ENCODE measurements around the gene PLK4. TPM values are rescaled to one million over a fixed set of nuclear protein-coding genes. Genes with fewer than 3 reads are reported as not detected.

PLK4 gene
- total and polyA plus RNA-seq, 2 experiments from 2014 or later = 25.5 to 38.7 TPM

DNA sequence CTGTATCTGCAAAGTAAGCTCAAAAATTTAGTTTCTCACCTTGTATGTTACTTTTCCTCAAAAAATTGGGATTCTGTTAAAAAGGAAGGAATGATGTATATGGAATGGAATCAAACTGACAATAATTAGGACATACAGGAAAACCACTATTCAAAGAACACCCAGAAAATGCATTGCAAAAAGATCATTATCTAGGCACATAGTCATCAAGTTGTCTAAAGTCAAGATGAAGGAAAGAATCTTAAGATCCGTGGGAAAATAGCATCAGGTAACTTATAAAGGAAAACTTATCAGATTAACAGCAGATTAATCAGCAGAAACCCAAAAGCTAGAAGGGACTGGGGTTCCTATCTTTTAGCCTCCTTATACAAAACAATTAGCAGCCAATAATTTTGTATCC, 23.1 kb upstream of the PLK4 start:
- no peaks in the 10 kb centered on the region for H3F3A ChIP-seq (replicated peaks; ENCODE audit: low read depth)
- H3K4me3 Mint-ChIP-seq = no peak overlapping the region
- H3K27ac ChIP-seq (ENCODE audit: low read depth) = no peak overlapping the region
- ATAC-seq (no peak), DNase-seq (ENCODE audit: low spot score) (no peak)
- no peak overlapping the region; the same call in 1 of the 2 replicates for H3K4me2 ChIP-seq
- TF ChIP-seq ZNF114 (CRISPR knock-in tag; IDR thresholded peaks at IDR 0.05) (no peak), EZH2phosphoT487 (IDR thresholded peaks at IDR 0.05; ENCODE audit: unreplicated experiment) (no peak), JUNB (IDR thresholded peaks at IDR 0.05; ENCODE audit: unreplicated experiment) (no peak), EZH2 (IDR thresholded peaks at IDR 0.05; ENCODE audit: low read depth, unreplicated experiment) (no peak), STAT1 (IDR thresholded peaks at IDR 0.05; ENCODE audit: unreplicated experiment) (no peak), POLR2AphosphoS5 (IDR thresholded peaks at IDR 0.05; ENCODE audit: low read depth) (no peak), CREB1 (CRISPR knock-in tag; IDR thresholded peaks at IDR 0.05; ENCODE audit: low read depth) (no peak), NANOG (IDR thresholded peaks at IDR 0.05; ENCODE audit: borderline replicate concordance) (no peak)
- TF ChIP-seq, protein P1, sequence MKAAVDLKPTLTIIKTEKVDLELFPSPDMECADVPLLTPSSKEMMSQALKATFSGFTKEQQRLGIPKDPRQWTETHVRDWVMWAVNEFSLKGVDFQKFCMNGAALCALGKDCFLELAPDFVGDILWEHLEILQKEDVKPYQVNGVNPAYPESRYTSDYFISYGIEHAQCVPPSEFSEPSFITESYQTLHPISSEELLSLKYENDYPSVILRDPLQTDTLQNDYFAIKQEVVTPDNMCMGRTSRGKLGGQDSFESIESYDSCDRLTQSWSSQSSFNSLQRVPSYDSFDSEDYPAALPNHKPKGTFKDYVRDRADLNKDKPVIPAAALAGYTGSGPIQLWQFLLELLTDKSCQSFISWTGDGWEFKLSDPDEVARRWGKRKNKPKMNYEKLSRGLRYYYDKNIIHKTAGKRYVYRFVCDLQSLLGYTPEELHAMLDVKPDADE (IDR thresholded peaks at IDR 0.05) = no peak
- TF ChIP-seq, protein P2, sequence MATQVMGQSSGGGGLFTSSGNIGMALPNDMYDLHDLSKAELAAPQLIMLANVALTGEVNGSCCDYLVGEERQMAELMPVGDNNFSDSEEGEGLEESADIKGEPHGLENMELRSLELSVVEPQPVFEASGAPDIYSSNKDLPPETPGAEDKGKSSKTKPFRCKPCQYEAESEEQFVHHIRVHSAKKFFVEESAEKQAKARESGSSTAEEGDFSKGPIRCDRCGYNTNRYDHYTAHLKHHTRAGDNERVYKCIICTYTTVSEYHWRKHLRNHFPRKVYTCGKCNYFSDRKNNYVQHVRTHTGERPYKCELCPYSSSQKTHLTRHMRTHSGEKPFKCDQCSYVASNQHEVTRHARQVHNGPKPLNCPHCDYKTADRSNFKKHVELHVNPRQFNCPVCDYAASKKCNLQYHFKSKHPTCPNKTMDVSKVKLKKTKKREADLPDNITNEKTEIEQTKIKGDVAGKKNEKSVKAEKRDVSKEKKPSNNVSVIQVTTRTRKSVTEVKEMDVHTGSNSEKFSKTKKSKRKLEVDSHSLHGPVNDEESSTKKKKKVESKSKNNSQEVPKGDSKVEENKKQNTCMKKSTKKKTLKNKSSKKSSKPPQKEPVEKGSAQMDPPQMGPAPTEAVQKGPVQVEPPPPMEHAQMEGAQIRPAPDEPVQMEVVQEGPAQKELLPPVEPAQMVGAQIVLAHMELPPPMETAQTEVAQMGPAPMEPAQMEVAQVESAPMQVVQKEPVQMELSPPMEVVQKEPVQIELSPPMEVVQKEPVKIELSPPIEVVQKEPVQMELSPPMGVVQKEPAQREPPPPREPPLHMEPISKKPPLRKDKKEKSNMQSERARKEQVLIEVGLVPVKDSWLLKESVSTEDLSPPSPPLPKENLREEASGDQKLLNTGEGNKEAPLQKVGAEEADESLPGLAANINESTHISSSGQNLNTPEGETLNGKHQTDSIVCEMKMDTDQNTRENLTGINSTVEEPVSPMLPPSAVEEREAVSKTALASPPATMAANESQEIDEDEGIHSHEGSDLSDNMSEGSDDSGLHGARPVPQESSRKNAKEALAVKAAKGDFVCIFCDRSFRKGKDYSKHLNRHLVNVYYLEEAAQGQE (IDR thresholded peaks at IDR 0.05; ENCODE audit: unreplicated experiment) = no peak
- TF ChIP-seq, protein P3, sequence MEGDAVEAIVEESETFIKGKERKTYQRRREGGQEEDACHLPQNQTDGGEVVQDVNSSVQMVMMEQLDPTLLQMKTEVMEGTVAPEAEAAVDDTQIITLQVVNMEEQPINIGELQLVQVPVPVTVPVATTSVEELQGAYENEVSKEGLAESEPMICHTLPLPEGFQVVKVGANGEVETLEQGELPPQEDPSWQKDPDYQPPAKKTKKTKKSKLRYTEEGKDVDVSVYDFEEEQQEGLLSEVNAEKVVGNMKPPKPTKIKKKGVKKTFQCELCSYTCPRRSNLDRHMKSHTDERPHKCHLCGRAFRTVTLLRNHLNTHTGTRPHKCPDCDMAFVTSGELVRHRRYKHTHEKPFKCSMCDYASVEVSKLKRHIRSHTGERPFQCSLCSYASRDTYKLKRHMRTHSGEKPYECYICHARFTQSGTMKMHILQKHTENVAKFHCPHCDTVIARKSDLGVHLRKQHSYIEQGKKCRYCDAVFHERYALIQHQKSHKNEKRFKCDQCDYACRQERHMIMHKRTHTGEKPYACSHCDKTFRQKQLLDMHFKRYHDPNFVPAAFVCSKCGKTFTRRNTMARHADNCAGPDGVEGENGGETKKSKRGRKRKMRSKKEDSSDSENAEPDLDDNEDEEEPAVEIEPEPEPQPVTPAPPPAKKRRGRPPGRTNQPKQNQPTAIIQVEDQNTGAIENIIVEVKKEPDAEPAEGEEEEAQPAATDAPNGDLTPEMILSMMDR (conservative IDR thresholded peaks at IDR 0.05; ENCODE audit: low read depth in 2 of 2) = no peak
- TF ChIP-seq, protein P4, sequence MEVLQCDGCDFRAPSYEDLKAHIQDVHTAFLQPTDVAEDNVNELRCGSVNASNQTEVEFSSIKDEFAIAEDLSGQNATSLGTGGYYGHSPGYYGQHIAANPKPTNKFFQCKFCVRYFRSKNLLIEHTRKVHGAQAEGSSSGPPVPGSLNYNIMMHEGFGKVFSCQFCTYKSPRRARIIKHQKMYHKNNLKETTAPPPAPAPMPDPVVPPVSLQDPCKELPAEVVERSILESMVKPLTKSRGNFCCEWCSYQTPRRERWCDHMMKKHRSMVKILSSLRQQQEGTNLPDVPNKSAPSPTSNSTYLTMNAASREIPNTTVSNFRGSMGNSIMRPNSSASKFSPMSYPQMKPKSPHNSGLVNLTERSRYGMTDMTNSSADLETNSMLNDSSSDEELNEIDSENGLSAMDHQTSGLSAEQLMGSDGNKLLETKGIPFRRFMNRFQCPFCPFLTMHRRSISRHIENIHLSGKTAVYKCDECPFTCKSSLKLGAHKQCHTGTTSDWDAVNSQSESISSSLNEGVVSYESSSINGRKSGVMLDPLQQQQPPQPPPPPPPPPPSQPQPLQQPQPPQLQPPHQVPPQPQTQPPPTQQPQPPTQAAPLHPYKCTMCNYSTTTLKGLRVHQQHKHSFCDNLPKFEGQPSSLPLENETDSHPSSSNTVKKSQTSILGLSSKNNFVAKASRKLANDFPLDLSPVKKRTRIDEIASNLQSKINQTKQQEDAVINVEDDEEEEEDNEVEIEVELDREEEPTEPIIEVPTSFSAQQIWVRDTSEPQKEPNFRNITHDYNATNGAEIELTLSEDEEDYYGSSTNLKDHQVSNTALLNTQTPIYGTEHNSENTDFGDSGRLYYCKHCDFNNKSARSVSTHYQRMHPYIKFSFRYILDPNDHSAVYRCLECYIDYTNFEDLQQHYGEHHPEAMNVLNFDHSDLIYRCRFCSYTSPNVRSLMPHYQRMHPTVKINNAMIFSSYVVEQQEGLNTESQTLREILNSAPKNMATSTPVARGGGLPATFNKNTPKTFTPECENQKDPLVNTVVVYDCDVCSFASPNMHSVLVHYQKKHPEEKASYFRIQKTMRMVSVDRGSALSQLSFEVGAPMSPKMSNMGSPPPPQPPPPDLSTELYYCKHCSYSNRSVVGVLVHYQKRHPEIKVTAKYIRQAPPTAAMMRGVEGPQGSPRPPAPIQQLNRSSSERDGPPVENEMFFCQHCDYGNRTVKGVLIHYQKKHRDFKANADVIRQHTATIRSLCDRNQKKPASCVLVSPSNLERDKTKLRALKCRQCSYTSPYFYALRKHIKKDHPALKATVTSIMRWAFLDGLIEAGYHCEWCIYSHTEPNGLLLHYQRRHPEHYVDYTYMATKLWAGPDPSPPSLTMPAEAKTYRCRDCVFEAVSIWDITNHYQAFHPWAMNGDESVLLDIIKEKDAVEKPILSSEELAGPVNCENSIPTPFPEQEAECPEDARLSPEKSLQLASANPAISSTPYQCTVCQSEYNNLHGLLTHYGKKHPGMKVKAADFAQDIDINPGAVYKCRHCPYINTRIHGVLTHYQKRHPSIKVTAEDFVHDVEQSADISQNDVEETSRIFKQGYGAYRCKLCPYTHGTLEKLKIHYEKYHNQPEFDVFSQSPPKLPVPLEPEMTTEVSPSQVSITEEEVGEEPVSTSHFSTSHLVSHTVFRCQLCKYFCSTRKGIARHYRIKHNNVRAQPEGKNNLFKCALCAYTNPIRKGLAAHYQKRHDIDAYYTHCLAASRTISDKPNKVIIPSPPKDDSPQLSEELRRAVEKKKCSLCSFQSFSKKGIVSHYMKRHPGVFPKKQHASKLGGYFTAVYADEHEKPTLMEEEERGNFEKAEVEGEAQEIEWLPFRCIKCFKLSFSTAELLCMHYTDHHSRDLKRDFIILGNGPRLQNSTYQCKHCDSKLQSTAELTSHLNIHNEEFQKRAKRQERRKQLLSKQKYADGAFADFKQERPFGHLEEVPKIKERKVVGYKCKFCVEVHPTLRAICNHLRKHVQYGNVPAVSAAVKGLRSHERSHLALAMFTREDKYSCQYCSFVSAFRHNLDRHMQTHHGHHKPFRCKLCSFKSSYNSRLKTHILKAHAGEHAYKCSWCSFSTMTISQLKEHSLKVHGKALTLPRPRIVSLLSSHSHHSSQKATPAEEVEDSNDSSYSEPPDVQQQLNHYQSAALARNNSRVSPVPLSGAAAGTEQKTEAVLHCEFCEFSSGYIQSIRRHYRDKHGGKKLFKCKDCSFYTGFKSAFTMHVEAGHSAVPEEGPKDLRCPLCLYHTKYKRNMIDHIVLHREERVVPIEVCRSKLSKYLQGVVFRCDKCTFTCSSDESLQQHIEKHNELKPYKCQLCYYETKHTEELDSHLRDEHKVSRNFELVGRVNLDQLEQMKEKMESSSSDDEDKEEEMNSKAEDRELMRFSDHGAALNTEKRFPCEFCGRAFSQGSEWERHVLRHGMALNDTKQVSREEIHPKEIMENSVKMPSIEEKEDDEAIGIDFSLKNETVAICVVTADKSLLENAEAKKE (CRISPR knock-in tag; IDR thresholded peaks at IDR 0.05) = no peak
- H2AFZ ChIP-seq = no peak overlapping the region
- H3K27ac Mint-ChIP-seq = 0 out of 2 replicates have a peak overlapping the region, but pooled peaks have one; percentile 22
- no peaks in the 10 kb centered on the region for H4K20me1 ChIP-seq (replicated peaks; ENCODE audit: insufficient read depth)
- H3K79me2 ChIP-seq (replicated peaks; ENCODE audit: insufficient read depth) = peaks cover 24% of the 10 kb centered on the region; the same call in 1 of the 2 replicates
- no peaks in the 10 kb centered on the region for H3K27me3 ChIP-seq (ENCODE audit: insufficient read depth)
- peaks cover 2% of the 10 kb centered on the region for H3K27me3 Mint-ChIP-seq (ENCODE audit: insufficient read depth, low read depth, poor library complexity)
- no peak overlapping the region for H3K4me3 ChIP-seq
- H3K4me1 ChIP-seq (ENCODE audit: insufficient read depth) = peaks cover 13% of the 10 kb centered on the region
- H3K36me3 ChIP-seq (ENCODE audit: insufficient read depth) = 0 out of 2 replicates have a peak, but pooled peaks cover 12% of the 10 kb centered on the region
- peaks cover 34% of the 10 kb centered on the region for H3K36me3 Mint-ChIP-seq (ENCODE audit: low read depth)
- peaks cover 22% of the 10 kb centered on the region for H3K9me3 Mint-ChIP-seq
- H3K9me2 ChIP-seq (ENCODE audit: insufficient read depth) = no peaks in the 10 kb centered on the region
- H3K4me1 Mint-ChIP-seq = peaks cover 16% of the 10 kb centered on the region

All from GM23338 (cell line).